ENCODE data around the gene SMIM13.

SMIM13 gene

GRCh38 chr6:11172501-11173327, 79.1 kb downstream of the SMIM13 start:
- H3K4me1 ChIP-seq (ENCODE audit: control insufficient read depth, low read length), result peaks cover 5% of the 10 kb centered on the region
- H3K9me2 ChIP-seq (replicated peaks; ENCODE audit: control insufficient read depth, low read length), result no peaks in the 10 kb centered on the region
- no peaks in the 10 kb centered on the region for H3K36me3 ChIP-seq (ENCODE audit: control insufficient read depth, low read length)
- H3K79me2 ChIP-seq (ENCODE audit: control insufficient read depth, low read length), result no peaks in the 10 kb centered on the region
- TF ChIP-seq EZH2phosphoT487 (IDR thresholded peaks at IDR 0.05; ENCODE audit: borderline replicate concordance, low read length), result no peak
- TF ChIP-seq CTCF (IDR thresholded peaks at IDR 0.05; ENCODE audit: low read depth, low read length, poor library complexity, severe bottlenecking), result peak; percentile 94
- no peaks in the 10 kb centered on the region for H3F3A ChIP-seq (ENCODE audit: control insufficient read depth, insufficient read depth)
- H3K27me3 ChIP-seq (ENCODE audit: control insufficient read depth, low read length), result no peaks in the 10 kb centered on the region
- H3K9me3 ChIP-seq (ENCODE audit: control insufficient read depth, insufficient read depth, low read length), result no peaks in the 10 kb centered on the region
- no peak overlapping the region for H3K4me3 ChIP-seq (ENCODE audit: low read length)
- no peaks in the 10 kb centered on the region for H4K20me1 ChIP-seq (ENCODE audit: control insufficient read depth, insufficient read depth, low read depth, low read length)
- H3K4me2 ChIP-seq (ENCODE audit: low read length), result peak overlapping the region; percentile 20
- no peak overlapping the region for H3K27ac ChIP-seq (ENCODE audit: low read depth, low read length)

GRCh38 chr6:11174242-11174611, 80.6 kb downstream of the SMIM13 start:
- no peaks in the 10 kb centered on the region for H3K9me3 ChIP-seq (ENCODE audit: control insufficient read depth, insufficient read depth, low read length)
- no peaks in the 10 kb centered on the region for H3K36me3 ChIP-seq (ENCODE audit: control insufficient read depth, low read length)
- TF ChIP-seq CTCF (IDR thresholded peaks at IDR 0.05; ENCODE audit: low read depth, low read length, poor library complexity, severe bottlenecking), result no peak
- TF ChIP-seq EZH2phosphoT487 (IDR thresholded peaks at IDR 0.05; ENCODE audit: borderline replicate concordance, low read length), result no peak
- no peak overlapping the region for H3K27ac ChIP-seq (ENCODE audit: low read depth, low read length)
- no peaks in the 10 kb centered on the region for H4K20me1 ChIP-seq (ENCODE audit: control insufficient read depth, insufficient read depth, low read depth, low read length)
- peaks cover 5% of the 10 kb centered on the region for H3K4me1 ChIP-seq (ENCODE audit: control insufficient read depth, low read length)
- H3K4me3 ChIP-seq (ENCODE audit: low read length), result no peak overlapping the region
- no peak overlapping the region for H3K4me2 ChIP-seq (ENCODE audit: low read length)
- no peaks in the 10 kb centered on the region for H3K9me2 ChIP-seq (replicated peaks; ENCODE audit: control insufficient read depth, low read length)
- no peaks in the 10 kb centered on the region for H3K27me3 ChIP-seq (ENCODE audit: control insufficient read depth, low read length)
- H3K79me2 ChIP-seq (ENCODE audit: control insufficient read depth, low read length), result no peaks in the 10 kb centered on the region
- H3F3A ChIP-seq (ENCODE audit: control insufficient read depth, insufficient read depth), result no peaks in the 10 kb centered on the region

- Histone ChIP-seq H3K79me2 (ENCODE audit: control insufficient read depth, low read length) (no peaks in the 10 kb centered on the region), H3K9me3 (ENCODE audit: control insufficient read depth, insufficient read depth, low read length) (no peaks in the 10 kb centered on the region), H3K4me2 (ENCODE audit: low read length) (no peak overlapping the region), H3K4me1 (ENCODE audit: control insufficient read depth, low read length) (peaks cover 4% of the 10 kb centered on the region), H3K27me3 (ENCODE audit: control insufficient read depth, low read length) (no peaks in the 10 kb centered on the region), H3K27ac (ENCODE audit: low read depth, low read length) (no peak overlapping the region), H3K9me2 (replicated peaks; ENCODE audit: control insufficient read depth, low read length) (no peaks in the 10 kb centered on the region), H3K36me3 (ENCODE audit: control insufficient read depth, low read length) (no peaks in the 10 kb centered on the region), H3K4me3 (ENCODE audit: low read length) (no peak overlapping the region), H4K20me1 (ENCODE audit: control insufficient read depth, insufficient read depth, low read depth, low read length) (no peaks in the 10 kb centered on the region), H3F3A (ENCODE audit: control insufficient read depth, insufficient read depth) (no peaks in the 10 kb centered on the region)
- TF ChIP-seq EZH2phosphoT487 (IDR thresholded peaks at IDR 0.05; ENCODE audit: borderline replicate concordance, low read length), result no peak
- no peak for TF ChIP-seq CTCF (IDR thresholded peaks at IDR 0.05; ENCODE audit: low read depth, low read length, poor library complexity, severe bottlenecking)
Measured at GRCh38 chr6:11177271-11177670, 83.6 kb downstream of the SMIM13 start.

Measured in DOHH2 (cell line).